HEK293T (cell line): Measurements from ENCODE around the gene KRTAP9-3.
"Not testable (repeated sequence)": the region's sequence is repeated elsewhere in the genome, so short reads cannot be mapped to it uniquely, and the experiment has no call there.

Experiments used
- CTCF ChIA-PET: fragments of 350-600 bp; formaldehyde crosslinking; extraction: SDS; loops from one replicate; lab custom pipeline; 2021; ENCODE audit warnings: antibody characterized with exemption, inconsistent platforms; lab: Yijun Ruan, JAX
- POLR2A ChIA-PET: fragments of 350-600 bp; formaldehyde crosslinking; extraction: SDS; loops from one replicate; lab custom pipeline; 2020; ENCODE audit warnings: antibody characterized with exemption, inconsistent platforms; lab: Yijun Ruan, JAX
- DNase-seq: peaks from one replicate; pipeline ENCODE4 v3.0.0; 2012; ENCODE audit warnings: mixed read lengths; ENCODE audit errors: extremely low spot score
- ARNT ChIP-seq: fragments of 450-650 bp; IDR thresholded peaks from 2 replicates; pipeline ENCODE4 v1.6.1; 2017; ENCODE audit warnings: mild to moderate bottlenecking
- BHLHE40 ChIP-seq: fragments of 450-650 bp; IDR thresholded peaks from 2 replicates; pipeline ENCODE4 v1.6.1; 2016; ENCODE audit warnings: mild to moderate bottlenecking, moderate library complexity, borderline replicate concordance
- CTBP1 ChIP-seq: fragments of 450-650 bp; IDR thresholded peaks from 2 replicates; pipeline ENCODE4 v1.6.1; 2016; ENCODE audit warnings: borderline replicate concordance
- ELF4 ChIP-seq: fragments of 450-650 bp; IDR thresholded peaks from 2 replicates; pipeline ENCODE4 v1.6.1; 2017; ENCODE audit warnings: antibody characterized with exemption
- FOXA1 ChIP-seq: fragments of 450-650 bp; IDR thresholded peaks from 2 replicates; pipeline ENCODE4 v1.6.1; 2016; ENCODE audit warnings: mild to moderate bottlenecking
- FOXK2 ChIP-seq: fragments of 450-650 bp; IDR thresholded peaks from 2 replicates; pipeline ENCODE4 v1.6.1; 2016; ENCODE audit warnings: mild to moderate bottlenecking
- FOXM1 ChIP-seq: fragments of 450-650 bp; IDR thresholded peaks from 2 replicates; pipeline ENCODE4 v1.6.1; 2017; ENCODE audit warnings: mild to moderate bottlenecking, borderline replicate concordance
- HDGF ChIP-seq: fragments of 450-650 bp; IDR thresholded peaks from 2 replicates; pipeline ENCODE4 v1.6.1; 2017; ENCODE audit warnings: antibody characterized with exemption, borderline replicate concordance
- L3MBTL2 ChIP-seq: fragments of 450-650 bp; conservative IDR thresholded peaks from 2 replicates; pipeline ENCODE4 v1.6.1; 2016; ENCODE audit warnings: mild to moderate bottlenecking
- LEF1 ChIP-seq: fragments of 450-650 bp; IDR thresholded peaks from 2 replicates; pipeline ENCODE4 v1.6.1; 2017; ENCODE audit warnings: mild to moderate bottlenecking, borderline replicate concordance
- NFRKB ChIP-seq: fragments of 450-650 bp; IDR thresholded peaks from 2 replicates; pipeline ENCODE4 v1.6.1; 2016; ENCODE audit warnings: mild to moderate bottlenecking, moderate library complexity
- PKNOX1 ChIP-seq: fragments of 450-650 bp; IDR thresholded peaks from 2 replicates; pipeline ENCODE4 v1.6.1; 2016
- SP1 ChIP-seq: fragments of 450-650 bp; IDR thresholded peaks from 2 replicates; pipeline ENCODE4 v1.6.1; 2017
- SUZ12 ChIP-seq: fragments of 450-650 bp; IDR thresholded peaks from 2 replicates; pipeline ENCODE4 v1.6.1; 2016; ENCODE audit warnings: mild to moderate bottlenecking
- TARDBP ChIP-seq: fragments of 450-650 bp; IDR thresholded peaks from 2 replicates; pipeline ENCODE4 v1.6.1; 2016
- ZNF384 ChIP-seq: fragments of 450-650 bp; IDR thresholded peaks from 2 replicates; pipeline ENCODE4 v1.6.1; 2016

The KRTAP9-3 gene

GRCh38 chr17:41231731-41232130 lies 518 bp upstream of the KRTAP9-3 start:
- no peak for TF ChIP-seq CTBP1
- TF ChIP-seq BHLHE40 = no peak
- ChIA-PET POLR2A (no interaction called here), CTCF (no interaction called here)
- no peak for DNase-seq

- DNase-seq, POLR2A ChIA-PET, CTCF ChIA-PET: not testable (repeated sequence)
Measured at GRCh38 chr17:41237116-41237515, 4.9 kb downstream of the KRTAP9-3 start.

GRCh38 chr17:41237949-41238437 lies 5.7 kb downstream of the KRTAP9-3 start, which contains the start of gene KRTAP9-8:
KRTAP9-8 (plus strand) TSS chr17:41237999; CDS start chr17:41238052, 53 bp downstream.
- POLR2A ChIA-PET, DNase-seq: not testable (repeated sequence)
- CTCF ChIA-PET = interaction anchor here (0.6 kb wide), 1 partner anchor 350 kb away, joined by 4 read pairs; no protein-coding TSS in a partner anchor

GRCh38 chr17:41246995-41247787 lies 14.9 kb downstream of the KRTAP9-3 start:
- POLR2A ChIA-PET, CTCF ChIA-PET, DNase-seq: not testable (repeated sequence)

GRCh38 chr17:41249637-41250240 lies 17.5 kb downstream of the KRTAP9-3 start, which contains the start of gene KRTAP9-4:
KRTAP9-4 (plus strand) TSS chr17:41249687; CDS start chr17:41249721, 34 bp downstream.
- DNase-seq, POLR2A ChIA-PET, CTCF ChIA-PET: not testable (repeated sequence)

- ChIA-PET POLR2A (no interaction called here), CTCF (no interaction called here)
- TF ChIP-seq ZNF384 = no peak
- DNase-seq = no peak
Measured at GRCh38 chr17:41251261-41251660, 19.0 kb downstream of the KRTAP9-3 start.

GRCh38 chr17:41254861-41255260 lies 22.6 kb downstream of the KRTAP9-3 start:
- ChIA-PET CTCF (no interaction called here), POLR2A (no interaction called here)
- DNase-seq = no peak
- TF ChIP-seq L3MBTL2 = no peak

- DNase-seq, POLR2A ChIA-PET, CTCF ChIA-PET: not testable (repeated sequence)
Measured at GRCh38 chr17:41255381-41256290, 23.4 kb downstream of the KRTAP9-3 start, which contains the start of gene KRTAP9-9. KRTAP9-9 (plus strand) TSS chr17:41255384.

GRCh38 chr17:41256291-41256685 lies 24.0 kb downstream of the KRTAP9-3 start:
- DNase-seq = no peak
- CTCF ChIA-PET = no interaction called here
- TF ChIP-seq FOXM1 (no peak), SUZ12 (no peak), NFRKB (no peak)
- POLR2A ChIA-PET = no interaction called here

GRCh38 chr17:41258406-41258805 lies 26.2 kb downstream of the KRTAP9-3 start:
- TF ChIP-seq SUZ12 (no peak), LEF1 (no peak), ZNF384 (no peak), ELF4 (no peak), FOXK2 (no peak), PKNOX1 (no peak), L3MBTL2 (no peak), FOXA1 (no peak), ARNT (no peak), HDGF (no peak), TARDBP (no peak), CTBP1 (no peak), NFRKB (no peak), BHLHE40 (no peak), FOXM1 (no peak), SP1 (no peak)
- DNase-seq = no peak
- POLR2A ChIA-PET = no interaction called here
- CTCF ChIA-PET = no interaction called here
